Stomach (tissue), 9 donors: ENCODE measurements around the gene TMEM132C. TPM values are rescaled to one million over a fixed set of nuclear protein-coding genes. Genes with fewer than 3 reads are reported as not detected.

Experiments used
- DNase-seq, 2 donors: peaks; one replicate each; pipeline versions ENCODE4 v3.0.0 to v3.0.0-alpha.2; 2013 to 2019
- H3K27ac ChIP-seq, 5 donors: fragments of 200-600 bp in 4 of 5; sonication (generic) in 4 of 5; one replicate each; pipeline ENCODE4 v1.5.1; 2013 to 2019; ENCODE audit warnings: mild to moderate bottlenecking in 1 of 5, moderate library complexity in 1 of 5
- H3K27me3 ChIP-seq, 3 donors: fragments of 200-600 bp; sonication (generic); one replicate each; pipeline ENCODE4 v1.5.1; 2017 to 2019; ENCODE audit warnings: mixed run types in 1 of 3
- H3K36me3 ChIP-seq, 4 donors: fragments of 200-600 bp; sonication (generic); 1 replicate in 3 of 4; 2 replicates in 1 of 4; pipeline ENCODE4 v1.5.1; 2016 to 2019
- H3K4me1 ChIP-seq, 4 donors: fragments of 200-600 bp; sonication (generic); one replicate each; pipeline ENCODE4 v1.5.1; 2016 to 2019
- H3K4me3 ChIP-seq, 4 donors: fragments of 200-600 bp; sonication (generic) in 3 of 4; one replicate each; pipeline ENCODE4 v1.5.1; 2016 to 2019; ENCODE audit warnings: mild to moderate bottlenecking in 1 of 4
- H3K9me3 ChIP-seq, 4 donors: fragments of 200-600 bp; sonication (generic); one replicate each; pipeline ENCODE4 v1.5.1; 2016 to 2019
- CTCF ChIP-seq, 7 experiments: fragments of 450-650 bp in 4 of 7; fragments of 200-600 bp in 3 of 7; sonication (generic) in 3 of 7; IDR thresholded peaks; one replicate each; pipeline ENCODE4 v1.5.1; 2016 to 2019; ENCODE audit warnings: antibody characterized with exemption in 7 of 7, control low read depth in 2 of 7, mild to moderate bottlenecking in 1 of 7
- EP300 ChIP-seq: sonication (generic); formaldehyde crosslinking; IDR thresholded peaks from one replicate; pipeline ENCODE4 v1.6.1; 2017; ENCODE audit warnings: antibody characterized with exemption
- POLR2A ChIP-seq, 4 donors: fragments of 450-650 bp; IDR thresholded peaks; one replicate each; pipeline ENCODE4 v1.6.1; 2016; ENCODE audit warnings: antibody characterized with exemption in 4 of 4, control low read depth in 2 of 4, mild to moderate bottlenecking in 1 of 4, moderate library complexity in 1 of 4
- POLR2AphosphoS5 ChIP-seq, 3 donors: sonication (generic); formaldehyde crosslinking; IDR thresholded peaks; one replicate each; pipeline ENCODE4 v1.6.1; 2016; ENCODE audit warnings: antibody characterized with exemption in 3 of 3
- WGBS, 5 donors: extraction: QIAGEN DNeasy Blood & Tissue Kit in 3 of 5; methylation state at CpG; one replicate each; pipeline versions ENCODE4 v1.1.5 to v1.1.7; 2013 to 2018; 5-methylcytosine and 5-hydroxymethylcytosine counted together
- intact Hi-C: fragments of 100-400 bp; cut with DNase I; formaldehyde crosslinking; loops from one replicate; pipeline ENCODE4 v1.15.1; 2023; ENCODE audit warnings: low total_unique reads
- polyA plus RNA-seq, 3 donors: library from polyadenylated mRNA; stranded (reverse); fragments of 200-250 nt; gene quantifications; one replicate each; pipeline ENCODE4 v1.2.3, GENCODE V29; 2013
- total RNA-seq, 5 donors: library from RNA; depleted of rRNA; stranded (reverse); fragments of >200 nt; gene quantifications; one replicate each; pipeline versions ENCODE4 v1.1.0 to v1.2.3, GENCODE V29; 2014 to 2016
- donor health status: healthy with polysubstance abuse.
- donor health status: Bipolar disorder and iron deficiency.
- donor health status: healthy.

Gene TMEM132C
- total and polyA plus RNA-seq, 8 donors: under 0.01 to 12.8 (median 0.94) TPM

- H3K9me3 ChIP-seq: peaks cover 0 to 13% (median 12%) of the 10 kb centered on the region in 4 donors
- H3K4me3 ChIP-seq: no peak overlapping the region
- intact Hi-C loops: no loop called here
- peak in 1 of 2 donors; percentile 21 for DNase-seq
- TF ChIP-seq EP300 (no peak), POLR2AphosphoS5 (IDR thresholded peaks at IDR 0.05) (no peak), CTCF (IDR thresholded peaks at IDR 0.05) (no peak), POLR2A (IDR thresholded peaks at IDR 0.05) (no peak)
- peaks cover 5 to 72% (median 25%) of the 10 kb centered on the region in 3 donors for H3K27me3 ChIP-seq
- peaks cover 4 to 26% (median 14%) of the 10 kb centered on the region in 4 donors for H3K4me1 ChIP-seq
- H3K27ac ChIP-seq: no peak overlapping the region
- no peaks in the 10 kb centered on the region for H3K36me3 ChIP-seq
- 22 to 32% (median 25%) methylated on average over 7 of the region's 7 CpGs for WGBS, 5 donors
Measured at GRCh38 chr12:128265566-128265965, 1.4 kb upstream of the TMEM132C start.

GRCh38 chr12:128266086-128266485 is 884 bp upstream of the TMEM132C start:
- H3K4me1 ChIP-seq: peaks cover 4 to 26% (median 14%) of the 10 kb centered on the region in 4 donors
- no peak overlapping the region for H3K27ac ChIP-seq
- H3K4me3 ChIP-seq: peak overlapping the region in 2 of 4 donors; percentile 5 to 31
- intact Hi-C loops: no loop called here
- H3K27me3 ChIP-seq: peaks cover 5 to 76% (median 25%) of the 10 kb centered on the region in 3 donors
- no peaks in the 10 kb centered on the region for H3K36me3 ChIP-seq
- TF ChIP-seq POLR2A (IDR thresholded peaks at IDR 0.05) (no peak), EP300 (no peak), POLR2AphosphoS5 (IDR thresholded peaks at IDR 0.05) (no peak), CTCF (IDR thresholded peaks at IDR 0.05) (no peak)
- peaks cover 0 to 13% (median 12%) of the 10 kb centered on the region in 4 donors for H3K9me3 ChIP-seq
- WGBS, 5 donors: 11 to 15% (median 15%) methylated on average over 11 to 12 of the region's 12 CpGs
- DNase-seq: no peak

GRCh38 chr12:128266541-128267130 is 334 bp upstream of the TMEM132C start:
- intact Hi-C loops: no loop called here
- Histone ChIP-seq H3K27ac (no peak overlapping the region), H3K4me3 (peak overlapping the region; percentile 5 to 41 (median 32)), H3K4me1 (peaks cover 4 to 26% (median 14%) of the 10 kb centered on the region in 4 donors), H3K27me3 (peaks cover 5 to 76% (median 25%) of the 10 kb centered on the region in 3 donors), H3K36me3 (no peaks in the 10 kb centered on the region), H3K9me3 (peaks cover 0 to 13% (median 12%) of the 10 kb centered on the region in 4 donors)
- WGBS, 5 donors: 2 to 17% (median 8%) methylated on average over 6 to 58 of the region's 58 CpGs
- no peak for TF ChIP-seq EP300
- TF ChIP-seq POLR2A (IDR thresholded peaks at IDR 0.05): no peak
- TF ChIP-seq POLR2AphosphoS5 (IDR thresholded peaks at IDR 0.05): no peak
- DNase-seq: peak in 1 of 2 donors; percentile 33

- no peak for TF ChIP-seq POLR2A (IDR thresholded peaks at IDR 0.05)
- TF ChIP-seq POLR2AphosphoS5 (IDR thresholded peaks at IDR 0.05): no peak
- no peak for TF ChIP-seq CTCF (IDR thresholded peaks at IDR 0.05)
- WGBS, 5 donors: 2 to 7% (median 4%) methylated on average over 39 to 51 of the region's 51 CpGs
- H3K4me3 ChIP-seq: peak overlapping the region; percentile 33 to 41 (median 38)
Measured at GRCh38 chr12:128267651-128268378, 845 bp downstream of the TMEM132C start.

More at GRCh38 chr12:128267651-128268378, 845 bp downstream of the TMEM132C start:
- DNase-seq: peak in 1 of 2 donors; percentile 30
- H3K27ac ChIP-seq: no peak overlapping the region
- no peaks in the 10 kb centered on the region for H3K36me3 ChIP-seq
- H3K27me3 ChIP-seq: peaks cover 5 to 76% (median 25%) of the 10 kb centered on the region in 3 donors
- intact Hi-C loops: no loop called here
- peaks cover 0 to 17% (median 12%) of the 10 kb centered on the region in 4 donors for H3K9me3 ChIP-seq
- peaks cover 4 to 26% (median 14%) of the 10 kb centered on the region in 4 donors for H3K4me1 ChIP-seq
